Prostate gland (tissue), 2 donors: Measurements from ENCODE around the gene PGM5.

Source experiments
- POLR2A ChIP-seq: fragments of 450-650 bp; IDR thresholded peaks from one replicate; pipeline ENCODE4 v1.6.1; 2016; ENCODE audit warnings: antibody characterized with exemption, mild to moderate bottlenecking
- POLR2AphosphoS5 ChIP-seq: sonication (generic); formaldehyde crosslinking; IDR thresholded peaks from one replicate; pipeline ENCODE4 v1.6.1; 2017; ENCODE audit warnings: antibody characterized with exemption
- TF ChIP-seq, protein P1 (sequence below), 4 experiments: fragments of 200-600 bp in 2 of 4; fragments of 450-650 bp in 2 of 4; sonication (generic) in 2 of 4; IDR thresholded peaks; 1 replicate in 3 of 4; 2 replicates in 1 of 4; pipeline ENCODE4 v1.5.1; 2016 to 2019; ENCODE audit warnings: antibody characterized with exemption in 4 of 4, mild to moderate bottlenecking in 2 of 4, moderate library complexity in 2 of 4

DNA sequence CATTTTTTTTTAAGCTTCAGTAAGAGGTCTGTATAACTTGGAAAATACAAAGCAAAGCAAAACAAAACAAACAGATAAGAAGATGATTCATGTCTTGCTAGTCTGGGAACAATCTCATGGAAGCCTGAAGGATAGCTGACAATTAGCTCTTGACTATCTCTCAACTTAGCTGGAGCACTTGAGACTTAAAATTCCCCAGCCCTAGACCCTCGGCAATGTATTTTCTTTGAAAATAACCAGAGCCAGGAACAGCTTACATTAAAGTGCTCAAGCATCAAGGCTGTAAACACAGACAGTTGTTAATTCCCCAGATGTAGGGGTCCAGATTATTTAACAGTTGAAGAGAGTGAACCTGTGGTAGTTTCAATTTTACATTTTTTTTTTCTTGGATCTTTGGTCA, 101.4 kb downstream of the PGM5 start:
- TF ChIP-seq, protein P1, sequence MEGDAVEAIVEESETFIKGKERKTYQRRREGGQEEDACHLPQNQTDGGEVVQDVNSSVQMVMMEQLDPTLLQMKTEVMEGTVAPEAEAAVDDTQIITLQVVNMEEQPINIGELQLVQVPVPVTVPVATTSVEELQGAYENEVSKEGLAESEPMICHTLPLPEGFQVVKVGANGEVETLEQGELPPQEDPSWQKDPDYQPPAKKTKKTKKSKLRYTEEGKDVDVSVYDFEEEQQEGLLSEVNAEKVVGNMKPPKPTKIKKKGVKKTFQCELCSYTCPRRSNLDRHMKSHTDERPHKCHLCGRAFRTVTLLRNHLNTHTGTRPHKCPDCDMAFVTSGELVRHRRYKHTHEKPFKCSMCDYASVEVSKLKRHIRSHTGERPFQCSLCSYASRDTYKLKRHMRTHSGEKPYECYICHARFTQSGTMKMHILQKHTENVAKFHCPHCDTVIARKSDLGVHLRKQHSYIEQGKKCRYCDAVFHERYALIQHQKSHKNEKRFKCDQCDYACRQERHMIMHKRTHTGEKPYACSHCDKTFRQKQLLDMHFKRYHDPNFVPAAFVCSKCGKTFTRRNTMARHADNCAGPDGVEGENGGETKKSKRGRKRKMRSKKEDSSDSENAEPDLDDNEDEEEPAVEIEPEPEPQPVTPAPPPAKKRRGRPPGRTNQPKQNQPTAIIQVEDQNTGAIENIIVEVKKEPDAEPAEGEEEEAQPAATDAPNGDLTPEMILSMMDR (IDR thresholded peaks at IDR 0.05) = no peak
- TF ChIP-seq POLR2AphosphoS5 (no peak), POLR2A (no peak)
